Esophagus squamous epithelium (tissue), 5 donors: ENCODE measurements around the gene SETD1B. TPM values are rescaled to one million over a fixed set of nuclear protein-coding genes. Genes with fewer than 3 reads are reported as not detected.
"Not testable (repeated sequence)": the region's sequence is repeated elsewhere in the genome, so short reads cannot be mapped to it uniquely, and the experiment has no call there.

Experiments
- DNase-seq: peaks from one replicate; lab custom pipeline; 2025; lab: John Stamatoyannopoulos, UW
- H3K27ac ChIP-seq, 4 donors: fragments of 200-600 bp; sonication (generic); one replicate each; pipeline ENCODE4 v1.5.1; 2016 to 2019; ENCODE audit warnings: mild to moderate bottlenecking in 1 of 4
- H3K27me3 ChIP-seq, 4 donors: fragments of 200-600 bp; sonication (generic); 1 replicate in 3 of 4; 2 replicates in 1 of 4; pipeline versions ENCODE4 v1.5.1 to v1.6.0; 2017 to 2021; ENCODE audit warnings: antibody characterized with exemption in 1 of 4
- H3K36me3 ChIP-seq, 3 donors: fragments of 200-600 bp; sonication (generic); one replicate each; pipeline ENCODE4 v1.5.1; 2016 to 2019
- H3K4me1 ChIP-seq, 3 donors: fragments of 200-600 bp; sonication (generic); one replicate each; pipeline ENCODE4 v1.5.1; 2017 to 2019
- H3K4me3 ChIP-seq, 4 donors: fragments of 200-600 bp; sonication (generic); 1 replicate in 3 of 4; 2 replicates in 1 of 4; pipeline ENCODE4 v1.5.1; 2016 to 2019; ENCODE audit warnings: mild to moderate bottlenecking in 2 of 4, moderate library complexity in 1 of 4
- H3K9me3 ChIP-seq, 3 donors: fragments of 200-600 bp; sonication (generic); one replicate each; pipeline ENCODE4 v1.5.1; 2016 to 2019
- POLR2A ChIP-seq, 4 donors: fragments of 450-650 bp; IDR thresholded peaks; one replicate each; pipeline ENCODE4 v1.6.1; 2017; ENCODE audit warnings: antibody characterized with exemption in 4 of 4, mild to moderate bottlenecking in 4 of 4, moderate library complexity in 3 of 4
- WGBS, 2 donors: methylation state at CpG; one replicate each; pipeline ENCODE4 v1.1.5; 2018; 5-methylcytosine and 5-hydroxymethylcytosine counted together
- intact Hi-C: fragments of 100-400 bp; cut with DNase I; formaldehyde crosslinking; loops from one replicate; pipeline ENCODE4 v1.15.0; 2022
- total RNA-seq, 4 donors: library from RNA; depleted of rRNA; stranded (reverse); fragments of >200 nt; gene quantifications; one replicate each; pipeline ENCODE4 v1.1.0, GENCODE V29; 2016
- TF ChIP-seq, protein P1 (sequence below), 6 experiments: fragments of 450-650 bp in 4 of 6; fragments of 200-600 bp in 2 of 6; sonication (generic) in 2 of 6; IDR thresholded peaks; one replicate each; pipeline ENCODE4 v1.5.1; 2016 to 2019; ENCODE audit warnings: antibody characterized with exemption in 6 of 6, mild to moderate bottlenecking in 4 of 6, moderate library complexity in 4 of 6
- donor health status: DM: yes; HTN: yes; CAD: no.

SETD1B gene
- 10 to 100 TPM in 3 of 4 donors, 1 to 10 TPM in 1; 5.6 to 14.4 (median 10.6) TPM for total RNA-seq

DNA sequence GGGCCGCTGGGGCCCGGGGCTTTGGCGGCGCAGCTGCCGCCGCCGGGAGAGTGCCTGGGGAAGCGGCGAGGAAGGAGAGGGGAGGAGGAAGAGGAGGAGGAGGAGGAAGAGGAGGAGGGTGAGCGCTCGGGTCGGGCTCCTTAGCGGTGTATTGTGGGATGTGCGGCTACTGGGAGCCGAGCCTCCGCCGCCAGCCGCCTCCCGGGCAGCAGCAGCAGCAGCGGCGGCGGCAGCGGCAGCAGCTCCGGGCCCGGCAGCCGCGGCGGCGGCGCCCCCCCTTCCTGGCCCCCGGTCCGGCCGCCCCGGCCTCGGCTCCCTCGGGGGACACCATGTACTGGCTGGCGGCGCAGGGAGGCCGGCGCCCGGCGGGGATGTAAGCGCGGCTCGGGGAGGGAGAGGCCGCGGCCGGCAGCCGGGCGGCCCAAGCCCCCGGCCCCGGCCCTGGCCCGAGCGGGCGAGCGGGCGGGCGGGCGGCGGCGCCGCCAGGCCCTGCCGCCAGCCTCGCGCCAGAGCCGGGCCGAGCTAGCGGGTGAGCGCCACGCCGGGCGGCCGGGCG is at the start of gene SETD1B:
Gene SETD1B, plus strand, starts transcription at position 149 of the 556 bp plus-strand sequence. CDS start 729 bp downstream, outside the sequence.
- peaks cover 0 to 32% (median 0%) of the 10 kb centered on the region in 3 donors for H3K36me3 ChIP-seq
- TF ChIP-seq, protein P1, sequence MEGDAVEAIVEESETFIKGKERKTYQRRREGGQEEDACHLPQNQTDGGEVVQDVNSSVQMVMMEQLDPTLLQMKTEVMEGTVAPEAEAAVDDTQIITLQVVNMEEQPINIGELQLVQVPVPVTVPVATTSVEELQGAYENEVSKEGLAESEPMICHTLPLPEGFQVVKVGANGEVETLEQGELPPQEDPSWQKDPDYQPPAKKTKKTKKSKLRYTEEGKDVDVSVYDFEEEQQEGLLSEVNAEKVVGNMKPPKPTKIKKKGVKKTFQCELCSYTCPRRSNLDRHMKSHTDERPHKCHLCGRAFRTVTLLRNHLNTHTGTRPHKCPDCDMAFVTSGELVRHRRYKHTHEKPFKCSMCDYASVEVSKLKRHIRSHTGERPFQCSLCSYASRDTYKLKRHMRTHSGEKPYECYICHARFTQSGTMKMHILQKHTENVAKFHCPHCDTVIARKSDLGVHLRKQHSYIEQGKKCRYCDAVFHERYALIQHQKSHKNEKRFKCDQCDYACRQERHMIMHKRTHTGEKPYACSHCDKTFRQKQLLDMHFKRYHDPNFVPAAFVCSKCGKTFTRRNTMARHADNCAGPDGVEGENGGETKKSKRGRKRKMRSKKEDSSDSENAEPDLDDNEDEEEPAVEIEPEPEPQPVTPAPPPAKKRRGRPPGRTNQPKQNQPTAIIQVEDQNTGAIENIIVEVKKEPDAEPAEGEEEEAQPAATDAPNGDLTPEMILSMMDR (IDR thresholded peaks at IDR 0.05) = no peak
- TF ChIP-seq POLR2A (IDR thresholded peaks at IDR 0.05) = peak in 2 of 4 donors; percentile 32 to 46
- H3K4me1 ChIP-seq = peaks cover 19 to 58% (median 25%) of the 10 kb centered on the region in 3 donors
- DNase-seq = no peak
- H3K9me3 ChIP-seq = no peaks in the 10 kb centered on the region
- intact Hi-C loops = no loop called here
- peak within 1 kb of the TSS; percentile 100 for H3K27ac ChIP-seq
- no peaks in the 10 kb centered on the region for H3K27me3 ChIP-seq
- 0% methylated on average over 3 to 15 of the region's 74 CpGs for WGBS, 2 donors
- H3K4me3 ChIP-seq = peak within 1 kb of the TSS; percentile 75 to 91 (median 86)

DNA sequence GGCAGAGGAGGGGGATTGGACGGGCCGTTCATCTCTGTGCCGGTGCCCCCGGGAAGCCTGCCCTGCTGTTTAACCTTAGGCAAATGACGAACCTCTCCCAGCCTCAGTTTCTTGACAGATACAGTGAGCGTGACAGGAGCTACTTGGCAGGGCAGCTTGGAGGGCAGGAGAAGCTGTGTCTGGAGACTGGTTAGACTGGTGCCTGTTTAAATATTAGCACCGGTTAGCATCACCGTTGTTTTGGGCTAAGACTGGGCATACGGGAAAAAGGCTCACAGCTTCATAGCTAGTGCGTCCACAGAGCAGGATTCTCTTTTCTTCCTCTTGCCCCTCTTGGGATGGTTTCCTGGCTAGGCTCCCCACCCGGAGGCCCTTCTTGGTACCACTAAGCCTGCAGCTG is 49.0 kb upstream of the SETD1B start:
- Histone ChIP-seq H3K36me3 (peaks cover 0 to 30% (median 0%) of the 10 kb centered on the region in 3 donors), H3K9me3 (no peaks in the 10 kb centered on the region), H3K4me1 (no peaks in the 10 kb centered on the region), H3K4me3 (no peak overlapping the region), H3K27ac (no peak overlapping the region), H3K27me3 (no peaks in the 10 kb centered on the region)
- intact Hi-C loops = no loop called here
- no peak for DNase-seq
- TF ChIP-seq POLR2A (IDR thresholded peaks at IDR 0.05) = no peak
- TF ChIP-seq, protein P1 (IDR thresholded peaks at IDR 0.05) = no peak
- WGBS, 2 donors = 85 to 97% methylated on average over 6 to 8 of the region's 11 CpGs

DNA sequence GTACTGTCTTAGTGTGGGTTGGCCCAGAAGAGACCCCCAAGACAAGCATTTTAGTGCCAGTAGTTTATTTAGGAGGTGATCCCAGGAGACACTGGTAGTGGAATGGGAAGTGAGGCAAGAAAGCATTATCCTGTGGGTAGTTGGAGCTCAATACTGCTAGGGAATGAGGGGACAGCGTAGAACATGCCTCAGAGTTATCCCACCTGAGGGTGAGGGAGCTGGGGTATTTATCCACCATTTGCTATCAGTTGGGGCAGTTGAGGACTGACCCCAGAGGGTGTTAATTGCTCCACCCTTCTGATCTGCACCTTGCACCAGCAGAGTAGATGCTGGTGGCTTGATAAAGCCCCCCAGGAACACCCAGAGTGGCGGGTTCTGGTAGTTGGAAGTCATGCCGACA is 48.2 kb upstream of the SETD1B start:
- Histone ChIP-seq H3K27me3 (no peaks in the 10 kb centered on the region), H3K9me3 (no peaks in the 10 kb centered on the region), H3K27ac (no peak overlapping the region), H3K4me1 (no peaks in the 10 kb centered on the region), H3K4me3 (no peak overlapping the region), H3K36me3 (peaks cover 0 to 30% (median 0%) of the 10 kb centered on the region in 3 donors)
- intact Hi-C loops = no loop called here
- TF ChIP-seq POLR2A (IDR thresholded peaks at IDR 0.05) = no peak
- TF ChIP-seq, protein P1 (IDR thresholded peaks at IDR 0.05) = no peak
- WGBS, 2 donors = 89 to 90% methylated on average over 1 to 3 of the region's 3 CpGs
- DNase-seq = no peak

DNA sequence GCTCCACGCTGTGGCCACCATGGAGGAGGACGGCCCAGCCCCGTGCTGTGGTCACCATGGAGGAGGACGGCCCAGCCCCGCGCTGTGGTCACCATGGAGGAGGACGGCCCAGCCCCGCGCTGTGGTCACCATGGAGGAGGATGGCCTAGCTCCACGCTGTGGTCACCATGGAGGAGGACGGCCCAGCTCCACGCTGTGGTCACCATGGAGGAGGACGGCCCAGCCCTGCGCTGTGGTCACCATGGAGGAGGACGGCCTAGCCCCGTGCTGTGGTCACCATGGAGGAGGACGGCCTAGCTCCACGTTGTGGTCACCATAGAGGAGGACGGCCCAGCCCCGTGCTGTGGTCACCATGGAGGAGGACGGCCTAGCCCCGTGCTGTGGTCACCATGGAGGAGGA is 45.3 kb upstream of the SETD1B start:
- no CpG with 5 or more reads among the region's 22 CpGs for whole genome bisulfite sequencing, 2 donors
- H3K9me3 ChIP-seq, H3K27ac ChIP-seq, H3K36me3 ChIP-seq, H3K4me3 ChIP-seq, DNase-seq, H3K27me3 ChIP-seq, intact Hi-C loops, H3K4me1 ChIP-seq: not testable (repeated sequence)

DNA sequence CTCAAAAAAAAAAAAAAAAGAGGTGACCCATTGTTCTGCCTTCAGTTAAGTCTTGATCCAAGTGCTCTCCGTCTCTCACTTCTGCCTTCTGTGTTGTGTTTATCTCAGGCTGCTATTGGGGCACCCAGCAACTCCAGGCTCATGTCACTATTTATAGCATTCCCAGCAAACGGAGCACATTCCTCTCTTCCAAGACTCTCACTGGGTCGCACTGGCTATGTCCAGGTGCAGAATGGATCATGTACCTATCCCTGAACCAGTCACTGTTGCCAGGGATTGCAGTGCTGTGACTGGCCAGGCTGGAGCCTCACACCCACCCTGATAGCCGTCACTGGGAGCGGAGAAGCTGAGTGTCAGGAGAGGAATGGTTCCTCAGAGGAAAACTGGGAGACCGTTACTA is 41.5 kb upstream of the SETD1B start:
- Histone ChIP-seq H3K4me1 (peaks cover 0 to 10% (median under 1%) of the 10 kb centered on the region in 3 donors), H3K27me3 (no peaks in the 10 kb centered on the region), H3K9me3 (no peaks in the 10 kb centered on the region), H3K36me3 (peaks cover 0 to 5% (median 0%) of the 10 kb centered on the region in 3 donors), H3K27ac (no peak overlapping the region), H3K4me3 (no peak overlapping the region)
- intact Hi-C loops = no loop called here
- DNase-seq = no peak
- no peak for TF ChIP-seq POLR2A (IDR thresholded peaks at IDR 0.05)
- TF ChIP-seq, protein P1 (IDR thresholded peaks at IDR 0.05) = no peak
- WGBS, 2 donors = 76 to 88% methylated on average over 6 of the region's 6 CpGs
